Activated CD4-positive, CD25-positive, alpha-beta regulatory T cell treated with anti-CD3 and anti-CD28 coated beads, Interleukin-2, amount 50 U/mL, for 16 hours (primary cell): ENCODE measurements around the gene TYW1B.
"Not testable (repeated sequence)": the region's sequence is repeated elsewhere in the genome, so short reads cannot be mapped to it uniquely, and the experiment has no call there.

Experiments
- DNase-seq: peaks from one replicate; pipeline ENCODE4 v3.0.0-alpha.2; 2020; ENCODE audit warnings: low read depth, low spot score

TYW1B gene

GRCh38 chr7:72559546-72559945 lies 268.5 kb downstream of the TYW1B start:
- DNase-seq, result not testable (repeated sequence)

GRCh38 chr7:72556733-72557132 lies 271.3 kb downstream of the TYW1B start:
- not testable (repeated sequence) for DNase-seq

- DNase-seq, result not testable (repeated sequence)
Observed at GRCh38 chr7:72555238-72555637, 272.8 kb downstream of the TYW1B start.

GRCh38 chr7:72554401-72554800 lies 273.6 kb downstream of the TYW1B start:
- not testable (repeated sequence) for DNase-seq

GRCh38 chr7:72550454-72550853 lies 277.5 kb downstream of the TYW1B start:
- not testable (repeated sequence) for DNase-seq

- not testable (repeated sequence) for DNase-seq
Observed at GRCh38 chr7:72546586-72547237, 281.3 kb downstream of the TYW1B start.

- DNase-seq, result not testable (repeated sequence)
Observed at GRCh38 chr7:72544531-72544930, 283.5 kb downstream of the TYW1B start.

- DNase-seq, result no peak
Observed at GRCh38 chr7:72540923-72541322, 287.1 kb downstream of the TYW1B start.

- DNase-seq, result no peak
Observed at GRCh38 chr7:72540106-72540611, 287.8 kb downstream of the TYW1B start.

GRCh38 chr7:72539702-72540101 lies 288.3 kb downstream of the TYW1B start:
- DNase-seq, result no peak

GRCh38 chr7:72538856-72539255 lies 289.1 kb downstream of the TYW1B start:
- DNase-seq, result no peak

- DNase-seq, result no peak
Observed at GRCh38 chr7:72538147-72538546, 289.9 kb downstream of the TYW1B start.

GRCh38 chr7:72536038-72536437 lies 292.0 kb downstream of the TYW1B start:
- not testable (repeated sequence) for DNase-seq

- DNase-seq, result not testable (repeated sequence)
Observed at GRCh38 chr7:72531048-72531447, 297.0 kb downstream of the TYW1B start.
